Activated T-helper 9 cell treated with anti-CD3 and anti-CD28 coated beads, Interleukin-2, amount 50 U/mL, for 16 hours (primary cell): ENCODE data around the gene DUSP22.
"Not testable (repeated sequence)": the region's sequence is repeated elsewhere in the genome, so short reads cannot be mapped to it uniquely, and the experiment has no call there.

Experiments
- DNase-seq: peaks from one replicate; pipeline ENCODE4 v3.0.0-alpha.2; 2020; ENCODE audit warnings: low read depth

DUSP22 gene

DNA sequence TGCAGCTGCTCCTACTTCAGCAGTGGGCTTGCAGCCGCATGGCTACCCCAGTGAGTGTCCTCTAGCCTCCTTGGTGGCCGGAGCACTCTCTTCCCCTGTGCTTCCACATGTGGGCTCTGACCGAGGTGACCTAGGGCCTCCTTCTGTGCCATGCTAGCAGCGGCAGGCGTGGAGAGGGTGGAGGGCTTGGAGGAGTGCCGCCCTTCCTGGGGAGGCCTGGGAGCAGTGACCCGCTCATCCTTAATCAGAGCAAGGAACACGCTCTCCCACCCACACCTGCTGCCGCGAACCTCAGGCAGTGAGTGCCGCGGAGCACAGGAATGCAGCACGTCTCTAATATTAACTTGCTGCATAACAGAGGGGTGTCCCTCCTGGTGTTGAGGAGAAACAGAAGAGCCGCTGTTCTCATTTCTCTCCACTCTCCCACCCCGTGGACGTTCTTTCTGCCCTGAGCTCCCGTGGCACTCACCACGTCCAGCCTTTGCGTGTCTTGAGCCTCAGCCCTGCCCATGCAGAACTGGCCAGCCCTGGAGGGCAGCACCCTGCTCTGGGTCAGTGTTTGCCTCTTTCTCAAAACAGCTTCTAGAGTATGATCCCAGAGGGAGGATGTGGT is 31.9 kb downstream of the DUSP22 start:
- no peak for DNase-seq

DNA sequence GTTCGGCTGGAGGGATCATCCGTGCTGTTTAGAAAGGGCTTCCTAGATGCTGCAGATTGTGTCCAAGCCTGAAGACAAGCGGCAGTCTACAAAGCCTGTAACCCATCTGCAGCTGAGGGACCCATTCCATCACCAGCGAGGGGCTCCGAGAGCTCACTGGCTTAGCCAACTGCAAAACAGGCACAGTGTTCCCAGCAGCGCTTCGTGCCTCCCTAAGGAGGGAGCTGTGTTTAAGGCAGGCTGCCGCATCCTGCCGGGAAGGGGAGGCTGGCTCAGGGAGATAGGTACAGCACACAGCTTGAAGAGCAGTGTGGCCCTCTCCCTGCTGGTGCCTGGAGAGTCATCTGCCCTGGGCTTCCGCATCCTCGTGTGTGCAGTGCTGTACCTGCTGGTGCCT is 32.4 kb downstream of the DUSP22 start:
- no peak for DNase-seq

GRCh38 chr6:325161-325860 is 33.0 kb downstream of the DUSP22 start:
- DNase-seq: not testable (repeated sequence)

- not testable (repeated sequence) for DNase-seq
These were observed 33.8 kb downstream of the DUSP22 start for GRCh38 chr6:326066-326465.

- DNase-seq: no peak
These were observed 34.7 kb downstream of the DUSP22 start for GRCh38 chr6:326896-327537.

DNA sequence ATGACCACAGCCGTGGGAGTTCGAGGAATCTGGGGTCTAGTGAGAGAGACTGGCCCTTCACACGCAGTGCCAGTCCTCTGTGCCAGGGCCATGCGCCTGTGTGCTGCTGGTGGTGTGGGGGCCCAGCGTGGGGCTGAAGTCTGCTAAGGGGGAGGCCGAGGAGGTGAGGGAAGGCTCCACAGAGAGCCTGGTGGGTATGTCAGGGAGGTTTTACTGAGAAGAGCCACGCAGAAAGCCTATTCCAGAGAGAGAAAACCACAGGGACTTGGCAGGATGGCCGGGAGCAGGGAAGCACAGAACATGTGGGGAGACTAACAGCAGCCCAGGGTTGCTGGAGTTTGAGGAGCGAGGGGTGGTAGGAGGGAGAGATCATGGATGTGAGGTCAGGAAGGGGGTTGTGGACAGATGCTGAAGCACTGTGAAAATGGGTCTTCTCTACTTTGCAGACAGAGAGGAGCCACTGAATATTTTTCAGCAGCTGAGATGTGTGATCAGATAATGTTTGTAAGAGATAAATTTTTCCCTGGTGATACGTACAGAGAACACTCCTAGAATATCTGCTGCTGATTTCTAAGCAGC is 35.3 kb downstream of the DUSP22 start:
- no peak for DNase-seq

DNA sequence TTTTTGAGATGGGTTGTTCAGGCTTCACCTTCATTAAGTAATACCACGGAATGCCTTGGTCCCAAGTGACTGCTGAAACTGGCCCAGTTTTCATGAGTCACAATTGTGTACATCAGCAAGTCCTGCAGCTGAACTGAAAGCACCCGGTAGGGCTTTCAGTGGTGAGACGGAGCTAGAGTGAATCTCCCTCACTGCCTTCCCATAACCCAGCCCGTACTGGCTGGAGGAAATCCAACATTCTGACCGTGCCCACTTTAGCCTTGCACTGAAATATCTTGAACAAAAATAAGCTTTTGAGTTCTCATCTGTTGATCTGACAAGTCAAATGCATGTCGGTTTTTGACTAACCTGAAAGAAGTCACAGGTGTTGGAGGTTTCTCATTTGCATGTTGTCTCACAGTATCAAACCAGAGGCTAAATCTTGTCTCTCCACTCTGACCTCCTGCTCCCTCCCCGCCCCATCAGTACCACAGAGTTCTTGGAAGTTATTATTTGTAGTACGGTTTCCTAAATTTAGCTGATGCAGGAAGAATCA is 35.9 kb downstream of the DUSP22 start:
- DNase-seq: no peak

DNA sequence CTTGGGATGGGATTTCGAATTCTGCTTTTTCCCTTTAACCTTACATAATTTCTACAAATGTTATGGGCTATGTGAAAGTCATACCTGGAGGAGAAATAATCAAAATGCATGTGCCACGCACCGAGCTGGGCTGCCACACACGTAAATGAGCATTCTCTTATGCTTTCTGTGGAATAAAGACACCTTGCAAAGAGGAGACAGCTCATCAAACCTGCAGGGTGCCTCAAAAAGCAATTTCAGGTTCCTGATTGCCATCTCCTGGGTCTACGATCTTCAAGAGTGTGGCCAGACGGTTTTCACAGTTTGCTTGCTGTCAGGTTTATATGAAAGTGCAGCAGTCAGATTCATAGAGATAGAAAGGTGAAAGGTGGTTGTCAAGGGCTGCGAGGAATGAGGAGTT is 36.6 kb downstream of the DUSP22 start:
- DNase-seq: no peak

GRCh38 chr6:329888-330691 is 37.8 kb downstream of the DUSP22 start:
- no peak for DNase-seq

DNA sequence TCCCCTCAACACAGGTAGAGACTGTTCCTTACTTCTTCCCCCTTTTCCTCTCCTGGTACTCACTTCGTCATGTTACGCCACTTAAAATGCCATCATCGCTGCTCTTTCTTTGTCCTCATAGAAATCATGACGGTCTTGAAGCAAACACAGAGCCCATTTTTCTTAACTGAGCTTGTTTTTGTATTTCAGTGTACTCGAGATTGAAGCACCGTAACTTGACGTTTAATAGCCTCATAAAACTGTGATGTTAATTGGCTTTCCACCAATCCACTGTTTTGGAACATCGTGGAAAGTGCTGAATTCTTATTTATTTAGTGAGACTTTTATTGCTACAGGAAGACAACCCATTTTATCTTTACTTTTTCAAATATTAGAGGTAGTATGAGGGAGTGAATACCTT is 38.7 kb downstream of the DUSP22 start:
- DNase-seq: no peak

DNA sequence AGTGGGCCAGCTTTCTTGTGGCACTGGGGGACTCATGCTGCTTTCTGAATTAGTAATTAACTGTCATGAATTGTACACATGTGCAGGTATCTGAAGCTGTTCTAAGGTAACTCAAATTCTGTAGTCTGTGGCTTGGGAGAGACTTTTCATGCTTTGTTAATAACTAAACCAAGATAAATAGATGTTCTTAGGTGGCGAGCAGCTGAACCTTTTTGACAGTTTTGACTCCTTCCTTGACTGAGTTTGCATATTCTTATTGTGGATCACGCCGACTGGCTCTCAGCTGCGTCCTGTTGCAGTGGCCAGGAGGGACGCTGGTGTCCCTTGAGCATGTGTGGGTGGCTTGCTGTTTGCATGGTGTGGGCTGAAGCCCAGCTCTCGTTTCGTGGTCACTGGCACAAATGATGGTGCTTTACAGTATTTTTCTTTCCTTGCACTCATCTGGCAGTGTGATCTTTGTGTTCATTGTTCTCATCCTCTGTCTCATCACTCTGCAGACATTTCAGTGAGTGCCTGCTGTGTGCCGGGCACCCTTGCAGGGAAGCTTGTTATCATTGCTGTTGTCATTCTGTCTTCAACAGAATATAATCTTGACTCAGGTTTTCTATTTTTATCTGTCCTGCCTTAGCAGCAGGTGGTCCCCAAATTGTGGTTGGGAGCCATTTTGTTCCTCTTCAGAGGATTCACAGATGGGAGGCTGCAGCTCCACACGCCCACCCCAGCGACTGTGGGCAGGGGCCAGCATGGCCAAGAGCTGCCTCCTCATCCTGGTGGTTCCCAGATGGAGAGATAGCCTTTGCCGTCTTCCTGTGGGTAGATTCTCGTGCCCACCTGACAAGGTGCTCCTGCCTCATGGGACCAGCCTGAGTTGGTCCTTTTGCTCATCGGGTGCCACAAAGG is 39.6 kb downstream of the DUSP22 start:
- DNase-seq: no peak

GRCh38 chr6:332671-333070 is 40.4 kb downstream of the DUSP22 start:
- DNase-seq: no peak

DNA sequence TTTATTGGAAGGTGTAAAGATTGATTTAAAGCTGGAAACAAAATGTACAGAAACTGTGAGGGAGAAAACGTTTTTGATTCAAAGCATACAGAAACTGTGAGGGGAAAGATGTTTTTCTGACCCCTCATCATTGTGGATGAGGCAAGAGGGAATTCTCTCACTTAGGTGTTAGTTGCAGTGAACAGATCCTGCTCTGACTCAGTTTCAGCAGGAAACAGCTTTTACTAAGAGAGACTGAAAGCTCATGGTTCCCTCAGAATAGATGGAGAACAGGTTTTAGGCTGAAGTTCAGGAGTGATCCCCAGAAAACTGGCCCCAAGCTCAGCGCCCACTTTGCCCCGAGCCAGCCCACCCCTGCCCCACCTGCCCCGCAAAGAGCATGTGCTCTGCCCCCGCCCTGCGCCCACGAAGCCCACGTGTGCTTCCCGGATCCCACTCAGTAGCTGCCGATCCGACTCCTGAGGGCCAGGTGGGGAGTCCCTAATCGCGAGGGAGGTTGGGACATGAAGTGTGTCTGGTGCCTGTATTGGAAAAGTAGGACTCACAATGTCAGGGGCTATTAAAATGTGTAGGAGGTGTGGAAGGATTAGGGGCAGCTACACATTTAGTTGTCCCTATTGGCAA is 41.2 kb downstream of the DUSP22 start:
- DNase-seq: no peak

DNA sequence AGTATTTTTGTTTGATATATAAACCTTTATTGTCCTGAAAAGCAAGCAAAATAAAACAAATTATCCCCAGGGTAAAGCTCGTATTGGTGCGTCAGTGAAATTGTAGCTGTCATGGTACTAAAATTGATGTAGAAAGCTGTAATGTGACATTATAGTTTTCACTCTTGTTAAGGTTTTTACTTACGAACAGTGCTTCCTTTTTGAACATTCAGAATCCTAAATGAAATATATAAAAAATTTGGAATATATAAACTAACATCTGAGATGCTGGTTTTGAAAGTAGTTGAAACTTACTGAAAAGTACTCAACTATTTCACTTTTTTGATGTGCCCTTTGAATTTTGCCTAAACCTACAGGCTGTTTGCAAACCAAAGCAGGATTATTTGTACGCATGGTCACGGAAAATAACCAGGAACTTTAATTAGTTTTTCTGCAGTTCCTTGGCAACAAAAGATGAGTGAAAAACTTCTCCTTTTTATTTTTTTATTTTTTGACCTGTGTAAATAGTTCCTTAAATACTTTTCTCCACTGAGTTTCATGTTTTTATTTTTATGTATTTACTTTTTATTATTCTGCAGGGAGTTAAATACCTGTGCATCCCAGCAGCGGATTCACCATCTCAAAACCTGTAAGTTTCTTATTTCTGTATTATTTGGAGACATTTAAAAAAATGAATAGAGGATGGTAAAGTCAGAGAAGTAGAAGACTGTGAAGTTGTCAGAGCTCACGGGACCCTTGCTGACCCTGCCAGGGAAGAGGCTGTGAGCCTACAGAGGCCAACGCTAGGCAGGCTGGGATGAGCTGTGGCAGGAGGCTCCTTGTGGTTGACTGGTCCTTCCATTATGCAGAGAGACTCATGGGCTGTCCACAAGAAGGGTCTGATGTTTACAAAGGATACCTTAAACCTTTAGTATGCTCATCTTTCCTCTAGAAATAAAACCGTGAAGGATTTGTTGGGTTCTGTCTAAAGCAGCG is 42.5 kb downstream of the DUSP22 start:
- no peak for DNase-seq

DNA sequence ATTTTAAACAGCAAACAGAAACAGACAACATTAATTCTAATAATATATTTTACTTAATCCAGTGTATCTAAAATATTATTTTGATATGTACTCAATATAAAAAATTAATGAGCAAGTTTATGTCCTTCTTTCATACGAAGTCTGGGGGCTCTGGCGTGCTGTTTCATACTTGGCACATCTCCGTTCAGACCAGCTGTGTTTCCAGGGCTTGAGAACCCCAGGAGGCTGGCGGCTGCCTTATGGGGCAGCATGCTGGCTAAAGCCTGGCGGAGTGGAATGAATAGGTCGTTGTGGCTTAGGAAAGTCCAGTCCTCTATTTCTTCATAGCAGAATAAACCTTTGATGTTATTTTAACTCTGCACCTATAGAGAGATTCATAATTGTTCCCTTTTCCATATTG is 43.3 kb downstream of the DUSP22 start:
- no peak for DNase-seq

- no peak for DNase-seq
These were observed 44.1 kb downstream of the DUSP22 start for GRCh38 chr6:336159-337114.

DNA sequence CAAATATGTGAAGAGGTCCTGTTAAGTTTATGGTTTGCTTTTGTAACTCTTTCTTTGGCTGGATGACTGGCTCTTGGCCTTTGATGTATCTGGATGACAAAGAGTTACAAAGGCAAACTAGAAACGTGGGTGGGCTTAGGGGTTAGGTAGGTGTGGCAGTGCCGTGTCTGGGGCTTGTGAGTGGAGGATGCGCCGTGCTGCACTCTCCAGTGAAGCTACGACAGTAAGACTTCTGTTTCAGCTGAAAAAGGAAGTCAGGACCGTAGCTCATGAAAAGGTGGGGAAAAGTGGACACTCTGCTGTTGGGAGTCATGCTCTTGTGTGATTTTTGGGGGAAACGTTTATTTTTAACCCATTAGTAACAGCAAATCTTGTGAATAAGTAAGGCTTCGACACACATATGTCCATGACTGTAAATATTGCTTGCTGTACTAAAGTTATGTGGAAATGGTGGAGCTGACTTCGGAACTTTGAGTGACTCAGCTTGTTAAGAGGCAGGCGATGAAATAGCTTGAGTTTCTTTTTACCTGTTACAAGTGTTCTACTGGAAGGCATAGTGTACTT is 45.6 kb downstream of the DUSP22 start:
- no peak for DNase-seq

DNA sequence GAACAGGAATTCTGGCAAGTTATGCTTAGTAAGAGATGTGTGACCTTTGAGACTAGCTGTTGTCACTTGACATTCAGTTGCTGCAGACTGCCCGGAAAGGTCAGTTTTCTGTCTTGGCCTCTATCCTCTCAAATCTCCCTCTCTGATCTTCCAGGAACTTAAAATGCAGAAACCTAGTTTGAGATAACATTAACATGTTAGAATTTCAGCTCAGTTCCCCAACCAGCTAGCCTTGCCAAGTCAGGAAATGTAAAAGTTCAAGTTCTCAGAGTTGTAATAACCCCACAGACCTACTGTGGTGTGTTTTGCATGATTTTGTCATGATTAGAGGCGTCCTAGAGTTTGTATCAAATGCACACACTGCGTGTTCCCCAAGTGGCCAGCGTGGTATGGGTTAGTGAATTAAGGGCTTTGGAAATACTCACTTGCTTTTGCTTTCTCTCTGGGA is 46.6 kb downstream of the DUSP22 start:
- no peak for DNase-seq
